Lower leg skin (tissue), 4 donors: Measurements from ENCODE around the gene STRIT1. TPM values are rescaled to one million over a fixed set of nuclear protein-coding genes. Genes with fewer than 3 reads are reported as not detected.
"Not testable (repeated sequence)": the region's sequence is repeated elsewhere in the genome, so short reads cannot be mapped to it uniquely, and the experiment has no call there.

ENCODE experiments used
- DNase-seq, 2 donors: peaks; one replicate each; pipeline ENCODE4 v3.0.0-alpha.2; 2019; ENCODE audit warnings: low spot score in 2 of 2
- H3K4me3 ChIP-seq: fragments of 200-600 bp; sonication (generic); 2 replicates; pipeline ENCODE4 v1.5.1; 2017; ENCODE audit warnings: mild to moderate bottlenecking, low read depth; ENCODE audit not compliant: poor library complexity, severe bottlenecking
- POLR2A ChIP-seq, 2 donors: fragments of 450-650 bp; IDR thresholded peaks; one replicate each; pipeline ENCODE4 v1.6.1; 2016 to 2017; ENCODE audit warnings: antibody characterized with exemption in 2 of 2, mild to moderate bottlenecking in 1 of 2, moderate library complexity in 1 of 2
- WGBS, 2 donors: methylation state at CpG; one replicate each; pipeline ENCODE4 v1.1.5; 2018; 5-methylcytosine and 5-hydroxymethylcytosine counted together
- intact Hi-C: fragments of 100-400 bp; cut with DNase I; formaldehyde crosslinking; loops from one replicate; pipeline ENCODE4 v1.15.0; 2023; ENCODE audit warnings: low total_unique reads
- total RNA-seq, 4 donors: library from RNA; depleted of rRNA; stranded (reverse); fragments of >200 nt; gene quantifications; one replicate each; pipeline ENCODE4 v1.1.0, GENCODE V29; 2016
- TF ChIP-seq, protein P1 (sequence below), 3 donors: fragments of 450-650 bp; IDR thresholded peaks; one replicate each; pipeline ENCODE4 v1.5.1; 2016; ENCODE audit warnings: antibody characterized with exemption in 3 of 3, mild to moderate bottlenecking in 3 of 3, moderate library complexity in 2 of 3

STRIT1 gene
- total RNA-seq, 4 donors from 2014 or later, result 0.42 TPM; not detected in 3

DNA sequence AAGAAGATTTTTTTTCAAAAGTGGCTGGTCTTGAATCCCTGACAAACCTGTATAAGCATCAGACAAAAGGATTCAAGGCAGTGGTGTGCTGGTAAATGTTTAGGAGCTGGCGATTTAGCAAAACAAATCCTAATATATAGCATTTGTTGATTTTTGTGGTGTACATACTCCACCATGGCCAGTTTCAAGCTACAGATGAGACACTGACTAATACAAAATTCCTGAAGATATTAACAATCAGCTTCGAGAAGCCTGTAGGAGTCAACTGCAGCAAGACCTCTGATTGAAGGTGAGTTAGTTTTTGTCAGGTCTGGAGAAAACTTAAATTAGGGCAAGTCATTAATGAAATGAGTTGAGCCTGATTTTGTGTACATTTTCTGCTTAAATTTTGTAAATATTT is 6.7 kb downstream of the STRIT1 start:
- intact Hi-C loops, result no loop called here
- WGBS, 2 donors, result 89 to 90% methylated on average over 2 of the region's 2 CpGs
- no peak overlapping the region for H3K4me3 ChIP-seq
- no peak for TF ChIP-seq POLR2A (IDR thresholded peaks at IDR 0.05)
- TF ChIP-seq, protein P1, sequence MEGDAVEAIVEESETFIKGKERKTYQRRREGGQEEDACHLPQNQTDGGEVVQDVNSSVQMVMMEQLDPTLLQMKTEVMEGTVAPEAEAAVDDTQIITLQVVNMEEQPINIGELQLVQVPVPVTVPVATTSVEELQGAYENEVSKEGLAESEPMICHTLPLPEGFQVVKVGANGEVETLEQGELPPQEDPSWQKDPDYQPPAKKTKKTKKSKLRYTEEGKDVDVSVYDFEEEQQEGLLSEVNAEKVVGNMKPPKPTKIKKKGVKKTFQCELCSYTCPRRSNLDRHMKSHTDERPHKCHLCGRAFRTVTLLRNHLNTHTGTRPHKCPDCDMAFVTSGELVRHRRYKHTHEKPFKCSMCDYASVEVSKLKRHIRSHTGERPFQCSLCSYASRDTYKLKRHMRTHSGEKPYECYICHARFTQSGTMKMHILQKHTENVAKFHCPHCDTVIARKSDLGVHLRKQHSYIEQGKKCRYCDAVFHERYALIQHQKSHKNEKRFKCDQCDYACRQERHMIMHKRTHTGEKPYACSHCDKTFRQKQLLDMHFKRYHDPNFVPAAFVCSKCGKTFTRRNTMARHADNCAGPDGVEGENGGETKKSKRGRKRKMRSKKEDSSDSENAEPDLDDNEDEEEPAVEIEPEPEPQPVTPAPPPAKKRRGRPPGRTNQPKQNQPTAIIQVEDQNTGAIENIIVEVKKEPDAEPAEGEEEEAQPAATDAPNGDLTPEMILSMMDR (IDR thresholded peaks at IDR 0.05), result no peak
- DNase-seq, result no peak

GRCh38 chr3:155285936-155286335 is 7.5 kb downstream of the STRIT1 start:
- WGBS, 2 donors, result 91 to 92% methylated on average over 4 of the region's 4 CpGs

GRCh38 chr3:155283092-155284056 is 10.1 kb downstream of the STRIT1 start:
- 81 to 84% methylated on average over 8 of the region's 8 CpGs for WGBS, 2 donors

More at GRCh38 chr3:155285936-155286335, 7.5 kb downstream of the STRIT1 start:
- no peak for DNase-seq
- TF ChIP-seq, protein P1 (IDR thresholded peaks at IDR 0.05), result no peak
- no peak for TF ChIP-seq POLR2A (IDR thresholded peaks at IDR 0.05)
- no peak overlapping the region for H3K4me3 ChIP-seq
- intact Hi-C loops, result no loop called here

DNA sequence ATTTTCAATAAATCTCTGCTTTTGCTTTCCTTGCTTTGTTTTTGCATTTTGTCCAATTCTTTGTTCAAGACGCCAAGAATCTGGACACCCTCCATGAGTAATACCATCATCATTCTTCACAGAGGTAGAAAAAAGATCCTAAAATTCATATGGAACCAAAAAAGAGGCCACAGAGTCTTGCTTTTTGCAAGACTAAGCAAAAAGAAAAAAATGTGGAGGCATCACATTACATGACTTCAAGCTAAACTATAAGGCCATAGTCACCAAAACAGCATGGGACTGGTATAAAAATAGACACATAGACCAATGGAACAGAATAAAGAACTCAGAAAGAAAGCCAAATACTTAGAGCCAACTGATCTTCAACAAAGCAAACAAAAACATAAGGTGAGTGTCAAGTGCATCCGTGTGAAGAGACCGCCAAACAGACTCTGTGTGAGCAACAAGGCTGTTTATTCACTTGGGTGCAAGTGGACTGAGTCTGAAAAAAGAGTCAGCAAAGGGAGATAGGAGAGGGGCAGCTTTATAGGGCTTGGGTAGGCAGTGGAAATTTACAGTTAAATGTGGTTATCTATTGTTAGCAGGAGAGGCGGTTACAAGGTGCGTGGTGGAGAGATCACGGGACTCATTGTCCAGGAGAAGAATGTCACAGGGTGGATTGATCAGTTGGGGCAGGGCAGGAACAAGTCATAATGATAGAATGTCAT is 10.9 kb downstream of the STRIT1 start:
- intact Hi-C loops, result no loop called here
- DNase-seq, result no peak
- H3K4me3 ChIP-seq, result no peak overlapping the region
- TF ChIP-seq, protein P1 (IDR thresholded peaks at IDR 0.05), result no peak
- no peak for TF ChIP-seq POLR2A (IDR thresholded peaks at IDR 0.05)
- 83 to 88% methylated on average over 6 of the region's 6 CpGs for WGBS, 2 donors

More at GRCh38 chr3:155283092-155284056, 10.1 kb downstream of the STRIT1 start:
- no peak for DNase-seq
- H3K4me3 ChIP-seq, result no peak overlapping the region
- no peak for TF ChIP-seq POLR2A (IDR thresholded peaks at IDR 0.05)
- TF ChIP-seq, protein P1 (IDR thresholded peaks at IDR 0.05), result no peak
- intact Hi-C loops, result loop anchor here (1.0 kb wide), 1 partner anchor 29 kb away; no protein-coding TSS in a partner anchor

- DNase-seq, result no peak
- no peak overlapping the region for H3K4me3 ChIP-seq
- 89 to 92% methylated on average over 2 of the region's 2 CpGs for WGBS, 2 donors
- no peak for TF ChIP-seq POLR2A (IDR thresholded peaks at IDR 0.05)
- TF ChIP-seq, protein P1 (IDR thresholded peaks at IDR 0.05), result no peak
- intact Hi-C loops, result no loop called here
Observed at GRCh38 chr3:155281912-155282311, 11.6 kb downstream of the STRIT1 start.

GRCh38 chr3:155276089-155276488 is 17.4 kb downstream of the STRIT1 start:
- intact Hi-C loops, DNase-seq, H3K4me3 ChIP-seq: not testable (repeated sequence)
- 87 to 95% methylated on average over 6 of the region's 6 CpGs for WGBS, 2 donors

DNA sequence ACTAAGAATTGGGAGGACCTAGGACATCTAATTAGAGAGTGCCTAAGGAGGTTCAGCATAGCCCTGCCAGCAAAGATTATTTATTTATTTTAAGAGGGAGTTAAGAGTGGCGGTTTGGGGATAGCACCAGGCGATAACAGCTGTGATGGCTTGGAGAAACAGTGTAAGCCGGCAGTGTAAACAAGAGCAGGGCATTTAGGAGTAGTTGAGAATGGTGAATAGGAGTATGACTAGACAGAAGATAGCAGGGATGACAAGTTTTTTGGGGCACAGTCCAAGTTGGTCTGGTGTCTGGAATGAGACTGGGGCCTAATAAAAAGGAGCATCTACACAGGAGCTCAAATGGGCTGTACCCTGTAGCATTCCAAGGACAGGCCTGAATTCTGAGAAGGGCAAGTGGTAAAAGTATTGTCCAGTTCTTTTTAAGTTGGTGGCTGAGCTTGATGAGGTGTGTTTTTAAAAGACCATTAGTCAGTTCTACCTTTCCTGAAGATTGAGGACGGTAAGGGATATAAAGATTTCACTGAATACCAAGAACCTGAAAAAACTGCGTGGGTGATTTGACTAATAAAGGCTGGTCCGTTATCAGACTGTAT is 18.2 kb downstream of the STRIT1 start:
- intact Hi-C loops, H3K4me3 ChIP-seq, DNase-seq: not testable (repeated sequence)
- 92 to 96% methylated on average over 6 of the region's 6 CpGs for WGBS, 2 donors

- DNase-seq, intact Hi-C loops, H3K4me3 ChIP-seq: not testable (repeated sequence)
- 93 to 95% methylated on average over 4 of the region's 4 CpGs for WGBS, 2 donors
Observed at GRCh38 chr3:155274435-155274834, 19.0 kb downstream of the STRIT1 start.
